NCI-H187 treated with DMSO at 0.1 percent for 48 hours (cell line): Measurements from ENCODE around the gene MORF4L1.
"Not testable (repeated sequence)": the region's sequence is repeated elsewhere in the genome, so short reads cannot be mapped to it uniquely, and the experiment has no call there.

Experiments
- DNase-seq: peaks from one replicate; lab custom pipeline; 2025; lab: John Stamatoyannopoulos, UW

MORF4L1 gene

GRCh38 chr15:78859971-78860719 lies 12.5 kb upstream of the MORF4L1 start:
- no peak for DNase-seq

- not testable (repeated sequence) for DNase-seq
These were observed 7.1 kb upstream of the MORF4L1 start for GRCh38 chr15:78865585-78865984.

- not testable (repeated sequence) for DNase-seq
These were observed 6.7 kb upstream of the MORF4L1 start for GRCh38 chr15:78866031-78866430.

- DNase-seq: no peak
These were observed 5.9 kb upstream of the MORF4L1 start for GRCh38 chr15:78866803-78867202.

- DNase-seq: no peak
These were observed 4.3 kb upstream of the MORF4L1 start for GRCh38 chr15:78868366-78868765.

GRCh38 chr15:78871483-78872127 lies 1.1 kb upstream of the MORF4L1 start:
- not testable (repeated sequence) for DNase-seq

GRCh38 chr15:78872972-78873792 lies 492 bp downstream of the MORF4L1 start:
- peak; percentile 3 for DNase-seq

- DNase-seq: no peak
These were observed 1.4 kb downstream of the MORF4L1 start for GRCh38 chr15:78873793-78874765.

GRCh38 chr15:78875107-78875914 lies 2.6 kb downstream of the MORF4L1 start:
- no peak for DNase-seq

GRCh38 chr15:78876954-78877353 lies 4.3 kb downstream of the MORF4L1 start:
- not testable (repeated sequence) for DNase-seq

- DNase-seq: no peak
These were observed 5.7 kb downstream of the MORF4L1 start for GRCh38 chr15:78878356-78878755.

- no peak for DNase-seq
These were observed 7.0 kb downstream of the MORF4L1 start for GRCh38 chr15:78879517-78880241.

GRCh38 chr15:78880242-78880533 lies 7.5 kb downstream of the MORF4L1 start:
- DNase-seq: no peak

GRCh38 chr15:78880813-78881212 lies 8.1 kb downstream of the MORF4L1 start:
- no peak for DNase-seq

GRCh38 chr15:78881681-78882080 lies 9.0 kb downstream of the MORF4L1 start:
- no peak for DNase-seq

GRCh38 chr15:78889000-78889399 lies 16.3 kb downstream of the MORF4L1 start:
- DNase-seq: no peak

- DNase-seq: no peak
These were observed 20.8 kb downstream of the MORF4L1 start for GRCh38 chr15:78893538-78893937.

GRCh38 chr15:78895471-78895870 lies 22.8 kb downstream of the MORF4L1 start:
- no peak for DNase-seq

- DNase-seq: no peak
These were observed 25.9 kb downstream of the MORF4L1 start for GRCh38 chr15:78898540-78898939.
